GM12801 (cell line): Measurements from ENCODE around the gene SEH1L.

ENCODE experiments used
- CTCF ChIP-seq: IDR thresholded peaks from one replicate; pipeline ENCODE4 v1.5.1; 2011; ENCODE audit warnings: control low read depth; ENCODE audit not compliant: insufficient read length; ENCODE audit errors: extremely low read depth

SEH1L gene

GRCh38 chr18:12930376-12930775, 17.4 kb upstream of the SEH1L start:
- TF ChIP-seq CTCF = no peak

GRCh38 chr18:12930908-12931307, 16.9 kb upstream of the SEH1L start:
- TF ChIP-seq CTCF = no peak

- TF ChIP-seq CTCF = no peak
These were observed 14.5 kb upstream of the SEH1L start for GRCh38 chr18:12933327-12933726.

- TF ChIP-seq CTCF = peak; percentile 85
These were observed 13.2 kb upstream of the SEH1L start for GRCh38 chr18:12934454-12935071.

GRCh38 chr18:12939162-12939561, 8.6 kb upstream of the SEH1L start:
- TF ChIP-seq CTCF = no peak

GRCh38 chr18:12943215-12943614, 4.6 kb upstream of the SEH1L start:
- TF ChIP-seq CTCF = no peak

- TF ChIP-seq CTCF = no peak
These were observed 3.1 kb upstream of the SEH1L start for GRCh38 chr18:12944709-12945108.
